ENCODE measurements around the gene STK26. TPM values are rescaled to one million over a fixed set of nuclear protein-coding genes. Genes with fewer than 3 reads are reported as not detected.

Gene STK26
- total RNA-seq, 4 donors from 2014 or later = 11.8 to 18.0 (median 16.0) TPM

GRCh38 chrX:132077414-132077813 is 54.3 kb downstream of the STK26 start:
- Histone ChIP-seq H3K27ac (no peak overlapping the region), H3K4me3 (no peak overlapping the region), H3K4me1 (no peaks in the 10 kb centered on the region), H3K27me3 (no peaks in the 10 kb centered on the region), H3K36me3 (no peaks in the 10 kb centered on the region), H3K9me3 (no peaks in the 10 kb centered on the region)
- ATAC-seq = no peak
- TF ChIP-seq EP300 (IDR thresholded peaks at IDR 0.05) (no peak), POLR2AphosphoS5 (IDR thresholded peaks at IDR 0.05) (no peak), POLR2A (IDR thresholded peaks at IDR 0.05) (no peak)
- TF ChIP-seq, protein P1, sequence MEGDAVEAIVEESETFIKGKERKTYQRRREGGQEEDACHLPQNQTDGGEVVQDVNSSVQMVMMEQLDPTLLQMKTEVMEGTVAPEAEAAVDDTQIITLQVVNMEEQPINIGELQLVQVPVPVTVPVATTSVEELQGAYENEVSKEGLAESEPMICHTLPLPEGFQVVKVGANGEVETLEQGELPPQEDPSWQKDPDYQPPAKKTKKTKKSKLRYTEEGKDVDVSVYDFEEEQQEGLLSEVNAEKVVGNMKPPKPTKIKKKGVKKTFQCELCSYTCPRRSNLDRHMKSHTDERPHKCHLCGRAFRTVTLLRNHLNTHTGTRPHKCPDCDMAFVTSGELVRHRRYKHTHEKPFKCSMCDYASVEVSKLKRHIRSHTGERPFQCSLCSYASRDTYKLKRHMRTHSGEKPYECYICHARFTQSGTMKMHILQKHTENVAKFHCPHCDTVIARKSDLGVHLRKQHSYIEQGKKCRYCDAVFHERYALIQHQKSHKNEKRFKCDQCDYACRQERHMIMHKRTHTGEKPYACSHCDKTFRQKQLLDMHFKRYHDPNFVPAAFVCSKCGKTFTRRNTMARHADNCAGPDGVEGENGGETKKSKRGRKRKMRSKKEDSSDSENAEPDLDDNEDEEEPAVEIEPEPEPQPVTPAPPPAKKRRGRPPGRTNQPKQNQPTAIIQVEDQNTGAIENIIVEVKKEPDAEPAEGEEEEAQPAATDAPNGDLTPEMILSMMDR (IDR thresholded peaks at IDR 0.05) = no peak
- 50% methylated on average over 1 of the region's 1 CpG; no CpG with 5 or more reads in 1 of the 2 donors for WGBS, 2 donors (ENCODE audit: low coverage in 1 of 2)

DNA sequence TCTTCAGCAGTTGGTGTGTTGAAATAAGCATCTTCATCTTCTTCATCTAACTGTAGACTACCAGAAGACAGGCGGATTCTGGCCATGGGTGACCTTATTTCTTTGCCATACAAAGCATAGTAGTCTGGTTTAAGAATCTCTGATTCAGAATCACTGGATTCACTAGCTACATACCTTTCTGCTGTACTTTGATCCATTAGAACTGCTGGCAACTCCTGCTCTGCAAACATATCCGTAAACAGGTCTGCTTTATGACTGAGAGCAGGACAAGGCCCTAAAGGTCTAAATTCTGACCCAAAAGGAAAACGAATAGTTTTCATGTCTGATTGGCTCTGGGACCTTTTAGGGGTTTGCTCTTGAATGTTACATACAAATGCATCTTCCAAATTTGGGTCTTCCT is 54.8 kb downstream of the STK26 start:
- Histone ChIP-seq H3K36me3 (no peaks in the 10 kb centered on the region), H3K27ac (no peak overlapping the region), H3K9me3 (no peaks in the 10 kb centered on the region), H3K27me3 (no peaks in the 10 kb centered on the region), H3K4me3 (no peak overlapping the region), H3K4me1 (no peaks in the 10 kb centered on the region)
- ATAC-seq = no peak
- 82 to 100% methylated on average over 1 to 3 of the region's 3 CpGs for WGBS, 2 donors (ENCODE audit: low coverage in 1 of 2)
- TF ChIP-seq POLR2AphosphoS5 (IDR thresholded peaks at IDR 0.05) (no peak), POLR2A (IDR thresholded peaks at IDR 0.05) (no peak), EP300 (IDR thresholded peaks at IDR 0.05) (no peak)
- TF ChIP-seq, protein P1 (IDR thresholded peaks at IDR 0.05) = no peak

DNA sequence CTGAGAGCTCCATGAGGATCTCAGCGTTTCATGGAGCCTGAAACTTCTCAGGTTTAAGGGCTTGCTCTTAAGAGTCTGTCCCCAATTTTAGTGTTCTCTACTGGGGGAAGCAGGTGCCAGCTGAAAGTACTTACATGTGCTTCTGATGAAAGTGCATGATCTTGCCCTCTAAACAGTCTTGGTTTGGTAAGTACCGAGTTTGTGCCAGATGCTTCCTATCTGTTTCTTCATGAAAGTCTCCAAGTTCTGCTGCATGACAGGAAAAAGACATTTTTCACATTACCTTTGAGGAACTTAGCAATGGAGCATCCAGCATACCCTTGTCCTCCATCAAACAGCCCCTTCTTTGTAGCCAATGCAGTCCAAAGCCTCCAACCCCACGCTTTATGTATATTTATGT is 62.7 kb downstream of the STK26 start:
- 22 to 47% methylated on average over 2 to 3 of the region's 3 CpGs for WGBS, 2 donors (ENCODE audit: low coverage in 1 of 2)
- no peak overlapping the region for H3K27ac ChIP-seq
- TF ChIP-seq POLR2AphosphoS5 (IDR thresholded peaks at IDR 0.05) = no peak
- TF ChIP-seq, protein P1 (IDR thresholded peaks at IDR 0.05) = no peak
- H3K9me3 ChIP-seq = no peaks in the 10 kb centered on the region
- H3K4me1 ChIP-seq = no peaks in the 10 kb centered on the region
- no peaks in the 10 kb centered on the region for H3K27me3 ChIP-seq
- no peak for ATAC-seq
- H3K4me3 ChIP-seq = no peak overlapping the region
- no peaks in the 10 kb centered on the region for H3K36me3 ChIP-seq

DNA sequence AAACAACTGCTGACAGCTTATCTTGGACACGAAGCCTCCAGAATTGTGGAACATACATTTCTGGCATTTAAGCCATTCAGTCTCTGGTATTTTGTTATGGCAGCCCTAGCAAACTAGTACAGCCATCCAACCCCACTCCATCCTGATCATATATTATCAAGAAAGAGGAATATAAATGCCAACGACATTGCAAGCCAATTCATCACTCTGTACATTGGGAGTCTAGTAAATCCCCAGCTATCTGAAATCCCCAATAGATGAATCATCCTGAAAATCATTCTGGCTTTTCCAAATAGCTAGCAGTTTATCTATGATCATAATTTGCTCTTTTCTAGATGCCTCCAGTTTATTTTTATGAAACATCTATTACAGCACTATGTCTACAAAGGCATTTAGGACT is 63.6 kb downstream of the STK26 start:
- 39 to 50% methylated on average over 2 of the region's 2 CpGs for WGBS, 2 donors (ENCODE audit: low coverage in 1 of 2)

DNA sequence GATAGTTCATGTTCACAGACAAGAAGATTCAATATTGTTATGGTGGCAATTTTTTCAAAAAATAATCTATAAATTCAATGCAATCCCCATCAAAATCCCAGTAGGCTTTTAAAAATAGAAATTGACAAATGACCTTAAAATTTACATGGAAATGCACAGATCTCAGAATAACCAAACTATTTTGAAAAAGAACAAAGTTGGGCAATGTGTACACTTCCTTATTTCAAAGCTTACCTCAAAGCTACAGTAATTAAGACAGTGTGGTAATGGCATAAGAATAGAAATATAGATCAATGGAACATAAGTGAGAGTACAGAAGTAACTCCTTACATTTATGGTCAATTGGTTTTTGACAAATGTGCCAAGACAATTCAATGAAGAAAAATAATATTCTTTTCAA is 65.8 kb downstream of the STK26 start:
- no peak for TF ChIP-seq POLR2A (IDR thresholded peaks at IDR 0.05)
- no peak for TF ChIP-seq EP300 (IDR thresholded peaks at IDR 0.05)
- TF ChIP-seq POLR2AphosphoS5 (IDR thresholded peaks at IDR 0.05) = no peak
- TF ChIP-seq, protein P1 (IDR thresholded peaks at IDR 0.05) = no peak
- Histone ChIP-seq H3K36me3 (no peaks in the 10 kb centered on the region), H3K4me3 (no peak overlapping the region), H3K9me3 (no peaks in the 10 kb centered on the region), H3K4me1 (no peaks in the 10 kb centered on the region), H3K27ac (no peak overlapping the region), H3K27me3 (no peaks in the 10 kb centered on the region)
- no peak for ATAC-seq

More for the DNA sequence above, 63.6 kb downstream of the STK26 start:
- Histone ChIP-seq H3K4me3 (no peak overlapping the region), H3K27ac (no peak overlapping the region), H3K36me3 (no peaks in the 10 kb centered on the region), H3K9me3 (no peaks in the 10 kb centered on the region), H3K4me1 (no peaks in the 10 kb centered on the region), H3K27me3 (no peaks in the 10 kb centered on the region)
- TF ChIP-seq EP300 (IDR thresholded peaks at IDR 0.05) = no peak
- TF ChIP-seq POLR2A (IDR thresholded peaks at IDR 0.05) = no peak
- TF ChIP-seq, protein P1 (IDR thresholded peaks at IDR 0.05) = no peak
- no peak for TF ChIP-seq POLR2AphosphoS5 (IDR thresholded peaks at IDR 0.05)
- ATAC-seq = no peak

Data from gastroesophageal sphincter (tissue), 4 donors.